NT2/D1 (cell line): ENCODE data around the gene SPTBN5.

Source experiments
- DNase-seq: peaks from one replicate; pipeline ENCODE4 v3.0.0-alpha.2; 2011; ENCODE audit warnings: low read depth, low spot score
- H3K27me3 ChIP-seq: 2 replicates; pipeline ENCODE4 v1.6.0; 2011; ENCODE audit warnings: mild to moderate bottlenecking; ENCODE audit not compliant: insufficient read length, insufficient read depth
- H3K36me3 ChIP-seq: 2 replicates; pipeline ENCODE4 v1.6.1; 2011; ENCODE audit warnings: mild to moderate bottlenecking, low read length, mixed read lengths; ENCODE audit not compliant: insufficient read depth, insufficient read length
- H3K4me1 ChIP-seq: 2 replicates; pipeline ENCODE4 v1.5.1; 2011; ENCODE audit not compliant: insufficient read depth, insufficient read length
- H3K4me3 ChIP-seq: 2 replicates; pipeline ENCODE4 v1.5.1; 2011; ENCODE audit warnings: low read depth; ENCODE audit not compliant: insufficient read length
- H3K9ac ChIP-seq: 2 replicates; pipeline ENCODE4 v1.6.0; 2011; ENCODE audit warnings: low read depth; ENCODE audit not compliant: insufficient read length
- H3K9me3 ChIP-seq: 2 replicates; pipeline ENCODE4 v1.5.1; 2011; ENCODE audit warnings: mild to moderate bottlenecking, low read length; ENCODE audit not compliant: insufficient read depth
- SUZ12 ChIP-seq: IDR thresholded peaks from 2 replicates; pipeline ENCODE4 v1.6.1; 2011; ENCODE audit not compliant: insufficient read length, insufficient read depth; ENCODE audit errors: extremely low read depth
- YY1 ChIP-seq: IDR thresholded peaks from 2 replicates; pipeline ENCODE4 v1.6.1; 2011; ENCODE audit not compliant: insufficient read length, insufficient read depth
- ZNF274 ChIP-seq: IDR thresholded peaks from 2 replicates; pipeline ENCODE4 v1.6.1; 2011; ENCODE audit warnings: mild to moderate bottlenecking, low read depth, low read length

SPTBN5 gene

DNA sequence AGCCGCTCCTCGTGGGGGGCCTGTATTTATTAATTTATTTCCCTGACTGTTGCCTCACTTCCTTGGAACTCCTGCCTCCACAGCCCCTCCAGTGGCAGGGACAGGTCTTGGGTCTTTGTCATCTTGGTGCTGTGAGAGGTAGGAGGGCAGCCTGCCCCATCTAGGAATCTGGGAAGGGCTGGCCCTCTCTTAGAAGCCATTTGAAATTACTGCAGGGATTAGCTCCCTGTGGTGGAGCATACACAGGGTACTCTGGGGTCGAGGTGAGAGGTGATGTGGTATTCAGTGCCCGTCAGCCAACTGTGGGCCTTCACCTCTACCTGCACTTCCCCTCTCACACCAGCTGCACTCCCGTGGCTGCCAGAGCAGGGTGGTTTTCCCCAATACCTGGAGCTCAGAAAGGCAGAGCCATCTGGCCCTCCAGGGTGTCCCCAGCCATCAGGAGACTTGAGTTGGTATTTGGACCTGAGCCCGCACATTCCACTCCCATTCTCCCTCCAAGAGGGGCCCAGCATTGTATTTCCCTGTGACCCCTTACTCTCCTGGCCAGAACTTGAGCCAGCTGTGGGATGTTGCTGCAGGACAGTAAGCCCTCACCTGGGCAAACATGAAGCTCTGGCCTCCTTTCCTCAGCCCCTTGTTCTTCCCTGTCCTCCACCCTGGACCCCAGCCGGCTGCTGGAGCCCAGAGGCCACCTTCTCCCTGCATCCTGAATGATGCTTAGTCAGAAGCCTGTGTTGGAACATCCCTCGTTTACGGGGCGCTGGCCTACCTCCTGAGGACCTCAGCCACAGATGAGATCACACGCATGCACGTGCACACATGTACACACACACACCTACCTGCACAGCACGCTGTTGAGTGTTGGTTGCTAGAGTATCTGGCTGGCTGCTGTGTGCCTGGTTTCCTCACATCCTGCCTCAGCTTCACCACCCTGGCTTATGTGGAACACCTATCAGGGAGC is 68.0 kb downstream of the SPTBN5 start:
- Histone ChIP-seq H3K4me3 (no peak overlapping the region), H3K9ac (no peak overlapping the region), H3K4me1 (no peaks in the 10 kb centered on the region), H3K9me3 (no peaks in the 10 kb centered on the region), H3K27me3 (no peaks in the 10 kb centered on the region), H3K36me3 (peaks cover 56% of the 10 kb centered on the region)
- DNase-seq = no peak
- TF ChIP-seq YY1 = no peak
- TF ChIP-seq SUZ12 = no peak
- TF ChIP-seq ZNF274 = no peak

DNA sequence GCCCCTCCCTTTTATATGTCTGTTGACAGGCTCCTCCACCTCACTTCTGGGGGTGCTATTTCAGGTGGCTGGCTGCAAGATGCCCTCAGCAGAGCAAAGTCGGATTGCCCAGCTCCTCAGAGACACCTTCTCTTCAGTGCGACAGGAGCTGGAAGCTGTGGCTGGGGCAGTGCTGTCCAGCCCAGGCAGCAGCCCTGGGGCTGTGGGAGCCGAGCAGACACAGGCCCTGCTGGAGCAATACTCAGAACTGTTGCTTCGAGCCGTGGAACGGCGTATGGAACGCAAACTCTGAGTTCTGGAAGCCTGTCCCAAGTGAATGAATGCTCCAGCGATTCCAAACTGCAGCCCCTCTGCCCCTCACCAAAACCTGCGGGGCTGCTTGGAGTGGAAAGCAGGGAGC is 68.7 kb downstream of the SPTBN5 start:
- H3K27me3 ChIP-seq = no peaks in the 10 kb centered on the region
- H3K36me3 ChIP-seq = peaks cover 55% of the 10 kb centered on the region
- no peak overlapping the region for H3K4me3 ChIP-seq
- no peak overlapping the region for H3K9ac ChIP-seq
- no peak for DNase-seq
- H3K9me3 ChIP-seq = no peaks in the 10 kb centered on the region
- no peaks in the 10 kb centered on the region for H3K4me1 ChIP-seq
- no peak for TF ChIP-seq SUZ12

GRCh38 chr15:41824062-41824745 is 69.6 kb downstream of the SPTBN5 start:
- no peaks in the 10 kb centered on the region for H3K4me1 ChIP-seq
- no peak overlapping the region for H3K4me3 ChIP-seq
- TF ChIP-seq ZNF274 = no peak
- no peak for TF ChIP-seq YY1
- TF ChIP-seq SUZ12 = no peak
- no peaks in the 10 kb centered on the region for H3K27me3 ChIP-seq
- H3K9me3 ChIP-seq = no peaks in the 10 kb centered on the region
- DNase-seq = no peak
- no peak overlapping the region for H3K9ac ChIP-seq
- H3K36me3 ChIP-seq = peaks cover 58% of the 10 kb centered on the region

GRCh38 chr15:41823502-41823901 is 70.4 kb downstream of the SPTBN5 start:
- no peaks in the 10 kb centered on the region for H3K4me1 ChIP-seq
- no peak overlapping the region for H3K4me3 ChIP-seq
- no peak for DNase-seq
- peaks cover 65% of the 10 kb centered on the region for H3K36me3 ChIP-seq
- no peaks in the 10 kb centered on the region for H3K9me3 ChIP-seq
- no peaks in the 10 kb centered on the region for H3K27me3 ChIP-seq
- H3K9ac ChIP-seq = no peak overlapping the region
- no peak for TF ChIP-seq ZNF274

GRCh38 chr15:41822957-41823356 is 70.9 kb downstream of the SPTBN5 start:
- Histone ChIP-seq H3K36me3 (peaks cover 70% of the 10 kb centered on the region), H3K9ac (no peak overlapping the region), H3K27me3 (no peaks in the 10 kb centered on the region), H3K4me1 (no peaks in the 10 kb centered on the region), H3K9me3 (no peaks in the 10 kb centered on the region), H3K4me3 (no peak overlapping the region)
- no peak for DNase-seq
- TF ChIP-seq SUZ12 (no peak), YY1 (no peak), ZNF274 (no peak)

DNA sequence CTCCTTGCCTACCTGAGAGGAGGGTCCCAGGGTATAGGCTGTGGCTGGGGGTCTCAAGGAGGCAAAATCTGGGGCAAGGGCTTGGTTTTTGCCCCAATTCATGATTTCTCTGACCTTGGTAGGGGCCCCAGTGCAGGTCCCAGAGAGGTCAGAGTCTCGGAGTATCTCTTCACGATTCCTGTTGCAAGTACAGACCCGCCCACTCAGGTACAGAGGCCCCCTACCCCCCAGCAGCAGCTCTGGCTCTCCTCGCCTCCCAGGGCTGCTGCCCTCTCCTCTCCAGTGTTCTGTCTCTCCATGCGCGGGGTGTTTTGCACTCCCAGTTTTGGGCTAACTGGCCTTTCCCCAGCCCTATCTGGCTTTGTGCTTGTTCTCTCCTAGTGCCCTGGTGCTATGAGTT is 71.4 kb downstream of the SPTBN5 start:
- Histone ChIP-seq H3K27me3 (no peaks in the 10 kb centered on the region), H3K36me3 (peaks cover 75% of the 10 kb centered on the region), H3K4me3 (no peak overlapping the region), H3K4me1 (no peaks in the 10 kb centered on the region), H3K9ac (no peak overlapping the region), H3K9me3 (no peaks in the 10 kb centered on the region)
- DNase-seq = no peak
- no peak for TF ChIP-seq YY1
- TF ChIP-seq ZNF274 = no peak
- no peak for TF ChIP-seq SUZ12

DNA sequence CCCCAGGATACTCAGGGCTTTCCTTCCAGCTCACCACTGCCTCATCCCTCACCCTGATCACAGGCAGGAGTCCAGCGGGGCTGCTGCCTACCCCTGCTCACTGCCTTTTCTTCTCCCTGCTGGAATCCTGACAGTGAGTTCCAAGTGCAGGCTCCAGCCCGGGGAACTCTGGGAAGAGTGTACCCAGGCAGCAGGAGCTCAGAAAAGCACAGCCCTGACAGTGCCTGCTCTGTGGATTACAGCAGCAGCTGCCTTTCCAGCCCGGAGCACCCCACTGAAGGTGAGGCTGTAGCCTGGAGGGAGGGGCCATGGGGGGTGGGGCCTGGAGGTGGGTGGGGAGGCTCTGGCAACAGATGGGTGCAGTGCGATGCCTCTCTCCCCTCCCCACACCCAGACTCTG is 72.0 kb downstream of the SPTBN5 start:
- peaks cover 80% of the 10 kb centered on the region for H3K36me3 ChIP-seq
- H3K27me3 ChIP-seq = no peaks in the 10 kb centered on the region
- no peak for DNase-seq
- H3K9ac ChIP-seq = no peak overlapping the region
- TF ChIP-seq ZNF274 (no peak), SUZ12 (no peak), YY1 (no peak)
- no peaks in the 10 kb centered on the region for H3K9me3 ChIP-seq
- no peaks in the 10 kb centered on the region for H3K4me1 ChIP-seq
- H3K4me3 ChIP-seq = no peak overlapping the region
